KBM-7 (cell line): ENCODE data around the gene TTLL6.

ENCODE experiments used
- DNase-seq: peaks from one replicate; pipeline ENCODE4 v3.0.0-alpha.2; 2015
- in situ Hi-C: fragments of 300-500 bp; cut with MboI; formaldehyde crosslinking; loops from 2 replicates; pipeline ENCODE4 v1.14.3; 2020; ENCODE audit warnings: low sequenced_read_pairs, low pct_unique_long_range_greater_than_20kb, mixed read lengths

The TTLL6 gene

DNA sequence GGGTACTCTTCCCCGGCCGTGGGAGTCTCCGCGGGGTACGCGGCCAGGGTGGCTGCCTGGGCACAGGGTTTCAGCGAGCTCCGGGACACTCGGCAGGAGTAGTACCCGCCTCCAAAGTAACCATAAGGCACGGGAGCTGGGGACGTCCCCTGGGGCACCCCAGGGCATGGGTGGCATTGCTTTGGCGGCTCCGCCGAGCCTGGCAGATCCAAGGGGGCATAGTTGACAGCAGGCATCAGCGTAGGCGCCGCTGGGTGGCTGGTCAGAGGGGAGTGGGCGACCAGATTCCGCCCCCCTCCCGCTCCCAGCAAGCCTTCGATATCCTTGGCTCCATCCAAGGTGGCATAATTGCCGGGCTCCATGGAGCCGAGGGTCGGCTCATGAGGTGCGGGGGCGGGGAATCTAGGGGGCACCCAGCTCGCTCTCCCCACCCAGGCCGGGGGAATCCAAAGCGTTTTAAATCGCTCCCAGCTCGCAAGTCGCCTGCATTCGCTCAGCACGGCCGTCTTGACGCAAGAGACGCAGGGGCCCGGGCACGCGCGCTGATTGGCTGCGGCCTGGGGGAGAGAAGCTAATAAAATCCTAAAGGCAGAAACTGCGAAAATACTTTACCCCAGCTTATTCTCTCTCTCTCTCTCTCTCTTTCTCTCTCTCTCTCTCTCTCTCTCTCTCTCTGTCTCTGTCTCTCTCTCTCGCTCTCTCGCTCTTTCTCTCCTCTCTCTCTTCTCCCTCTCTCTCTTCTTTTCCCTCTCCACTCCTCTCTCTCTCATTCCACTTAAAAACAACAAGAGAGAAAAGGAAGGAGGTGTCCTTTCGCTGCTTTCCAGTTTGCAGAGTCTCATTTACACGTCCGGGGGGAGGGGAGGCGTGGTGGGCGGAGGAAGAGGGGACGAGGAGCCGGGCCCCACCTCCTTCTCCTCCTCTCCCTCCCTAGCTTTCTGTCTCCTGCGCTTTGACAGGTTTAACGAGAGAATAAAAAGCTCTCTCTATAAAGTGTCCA lies 88.5 kb downstream of the TTLL6 start, which contains the start of gene HOXB13:
HOXB13 (minus strand) TSS at position 519 of the 1,000 bp plus-strand sequence; CDS start at position 362, 157 bp downstream.
- in situ Hi-C loops: no loop called here
- no peak for DNase-seq

DNA sequence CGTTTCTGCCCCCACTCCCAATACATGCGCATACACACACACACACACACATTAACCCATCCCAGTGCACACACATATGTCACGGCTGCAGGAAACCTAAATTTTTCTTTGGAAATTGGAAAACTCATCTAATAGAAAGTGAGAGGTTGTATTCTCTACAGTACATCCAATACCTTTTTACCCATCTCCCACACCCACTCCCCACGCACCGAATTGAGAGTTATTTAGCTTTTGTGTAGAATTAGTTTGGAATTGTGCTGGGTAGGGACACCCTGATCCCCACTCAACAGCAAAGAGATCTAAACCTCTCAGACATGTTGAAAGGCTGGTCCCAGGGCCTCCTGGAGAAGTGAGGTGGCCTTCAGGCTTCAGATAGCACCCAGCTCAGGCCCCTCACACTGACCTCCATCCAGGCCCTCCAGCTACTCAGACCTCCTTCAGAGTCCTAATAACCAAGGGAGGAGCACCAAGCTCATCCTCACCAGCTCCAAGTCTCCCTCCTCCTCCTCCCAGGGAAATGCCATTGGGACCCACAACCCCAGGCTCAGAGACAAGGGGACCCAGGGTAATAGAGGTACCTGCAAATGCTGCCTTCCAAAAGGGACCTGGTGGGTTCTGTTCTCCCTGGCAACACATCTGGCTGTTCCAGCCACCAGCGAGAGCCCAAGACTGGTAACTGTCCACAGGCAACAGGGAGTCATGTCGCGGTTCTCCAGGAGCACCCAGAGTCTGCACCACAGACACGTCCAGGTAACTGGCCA lies 89.4 kb downstream of the TTLL6 start:
- in situ Hi-C loops: no loop called here
- no peak for DNase-seq

DNA sequence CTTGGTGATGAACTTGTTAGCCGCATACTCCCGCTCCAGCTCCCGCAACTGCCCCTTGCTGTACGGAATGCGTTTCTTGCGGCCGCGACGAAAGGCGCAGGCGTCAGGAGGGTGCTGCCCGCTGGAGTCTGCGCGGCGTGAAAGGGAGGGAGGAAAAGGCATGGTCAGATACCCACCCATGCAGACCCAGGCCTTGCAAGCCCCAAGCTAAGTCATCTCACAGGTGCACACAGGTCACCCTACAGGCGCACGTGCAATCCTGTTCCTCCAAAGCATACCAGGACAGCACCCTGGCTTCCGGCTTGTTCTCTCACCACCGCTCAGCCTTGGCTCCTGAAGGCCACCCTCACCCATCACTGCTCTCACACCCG lies 90.1 kb downstream of the TTLL6 start:
- in situ Hi-C loops: no loop called here
- no peak for DNase-seq

GRCh38 chr17:48726114-48726915 lies 90.7 kb downstream of the TTLL6 start:
- in situ Hi-C loops: no loop called here
- DNase-seq: no peak

GRCh38 chr17:48725288-48726064 lies 91.6 kb downstream of the TTLL6 start:
- in situ Hi-C loops: no loop called here
- no peak for DNase-seq

DNA sequence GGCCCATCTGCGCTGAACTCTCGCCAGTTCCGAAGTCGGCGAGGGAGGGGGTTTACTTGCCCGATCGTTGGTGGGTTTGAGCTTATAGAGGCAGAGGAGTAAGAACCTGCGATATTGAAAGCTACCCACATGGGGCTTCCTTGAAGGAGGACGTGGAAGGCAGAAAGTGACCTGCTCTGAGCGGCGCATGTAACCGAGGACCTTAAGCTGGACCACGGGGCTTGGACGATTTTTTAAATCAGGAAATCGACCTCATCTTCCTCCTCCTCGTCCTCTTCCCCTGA lies 92.1 kb downstream of the TTLL6 start:
- DNase-seq: no peak
- in situ Hi-C loops: no loop called here

DNA sequence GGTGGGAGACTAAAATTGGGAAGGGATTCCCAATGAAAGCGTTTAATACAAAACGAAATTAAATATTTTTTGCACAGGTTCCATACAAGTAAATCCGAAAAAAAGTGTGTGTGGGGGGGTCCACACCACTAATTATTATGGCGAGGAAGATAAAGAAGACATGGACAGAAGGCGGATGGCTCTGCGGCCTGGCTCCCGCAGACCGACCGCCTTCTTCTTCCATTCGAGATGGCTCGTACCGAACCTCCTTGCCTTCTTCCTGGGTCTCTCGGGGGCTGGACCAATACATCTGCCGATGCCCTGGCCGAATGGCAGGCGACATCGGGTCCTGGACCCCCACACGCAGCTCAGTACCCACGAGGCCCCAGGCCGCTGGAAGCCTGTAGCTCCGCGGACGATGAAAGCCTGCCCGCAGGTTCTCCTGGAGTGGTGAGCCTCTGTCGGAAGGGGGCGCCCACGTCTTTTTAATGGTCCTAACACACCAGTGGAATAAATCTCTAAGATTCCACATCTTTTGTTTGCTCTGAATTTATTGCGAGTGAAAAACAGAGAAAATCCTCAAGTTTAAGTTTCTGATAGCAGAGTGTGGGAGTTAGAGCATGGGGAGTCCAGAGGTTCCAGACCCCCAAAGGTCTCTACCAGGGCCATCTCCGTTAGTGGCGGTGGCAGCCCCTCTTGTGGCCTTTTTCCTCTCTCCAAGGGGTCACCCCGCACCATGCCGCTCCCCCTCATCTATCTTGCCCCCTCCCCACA lies 92.6 kb downstream of the TTLL6 start:
- in situ Hi-C loops: no loop called here
- DNase-seq: peak; percentile 58

DNA sequence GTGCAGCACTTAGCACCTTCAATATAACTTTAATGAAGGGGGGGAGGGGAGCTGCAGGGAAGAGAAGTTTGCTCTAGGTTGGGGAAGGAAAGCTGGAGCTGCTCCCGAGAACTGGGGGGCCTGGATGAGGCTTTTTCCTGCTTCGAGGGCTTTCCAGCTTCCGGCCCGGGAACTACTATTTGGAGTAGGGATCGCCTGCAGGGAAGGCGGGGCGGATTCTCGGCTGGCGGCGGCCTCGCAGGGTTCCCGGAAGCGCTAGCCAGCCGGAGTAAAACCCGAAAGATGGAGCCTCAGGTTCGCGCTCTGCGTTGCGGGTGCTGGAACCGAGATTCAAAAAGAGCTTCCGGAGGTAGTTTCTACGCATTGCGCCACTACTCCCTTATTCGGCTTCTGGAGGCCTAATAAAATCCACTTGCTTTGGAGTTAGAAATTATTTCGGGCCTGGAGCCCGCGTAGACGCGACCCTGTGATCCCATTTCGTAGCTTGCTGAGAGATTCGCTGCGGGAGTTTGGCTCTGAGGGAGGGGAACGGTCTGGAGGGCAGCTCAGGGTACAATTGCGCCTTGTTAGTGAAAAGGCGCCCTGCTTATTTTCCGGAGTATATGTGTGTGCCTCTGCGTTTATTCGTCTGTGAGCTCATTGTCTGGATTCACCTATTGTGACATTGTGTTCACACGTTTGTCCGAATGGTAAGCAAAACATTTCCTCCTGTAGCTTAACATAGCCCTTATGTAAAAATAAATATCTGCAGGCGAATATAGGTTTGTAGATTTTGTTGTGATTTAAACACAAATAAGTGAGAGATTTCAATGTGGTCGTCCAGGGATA lies 93.4 kb downstream of the TTLL6 start:
- in situ Hi-C loops: no loop called here
- no peak for DNase-seq

DNA sequence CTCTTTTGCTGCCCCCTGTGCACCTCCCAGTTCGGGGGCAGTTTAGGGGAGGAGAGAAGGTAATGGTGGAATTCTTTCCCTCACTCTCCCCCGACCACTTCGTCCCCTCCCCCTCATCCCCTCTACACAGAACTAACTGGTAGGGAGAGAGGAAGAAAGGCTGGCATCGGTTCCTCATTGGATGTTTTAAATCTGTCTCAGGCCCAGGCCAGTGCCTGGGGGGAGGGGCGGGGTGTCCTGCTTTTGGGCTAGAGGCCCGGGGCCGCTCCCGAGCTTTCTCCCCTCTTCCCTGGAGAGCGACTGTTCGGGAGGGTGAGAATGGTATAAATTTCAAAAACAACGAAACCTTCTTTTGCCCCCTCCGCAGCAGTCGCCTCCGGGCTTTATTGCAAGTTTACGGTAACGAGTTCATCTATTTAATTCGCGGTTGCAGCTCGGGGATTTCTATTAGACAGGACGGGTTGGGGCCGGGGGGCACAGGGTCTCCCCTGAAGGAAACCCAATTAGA lies 94.1 kb downstream of the TTLL6 start, which contains the start of gene PRAC2:
PRAC2 (plus strand) TSS at position 271 of the 508 bp plus-strand sequence. CDS start 1,226 bp downstream, outside the sequence.
- in situ Hi-C loops: no loop called here
- DNase-seq: no peak

DNA sequence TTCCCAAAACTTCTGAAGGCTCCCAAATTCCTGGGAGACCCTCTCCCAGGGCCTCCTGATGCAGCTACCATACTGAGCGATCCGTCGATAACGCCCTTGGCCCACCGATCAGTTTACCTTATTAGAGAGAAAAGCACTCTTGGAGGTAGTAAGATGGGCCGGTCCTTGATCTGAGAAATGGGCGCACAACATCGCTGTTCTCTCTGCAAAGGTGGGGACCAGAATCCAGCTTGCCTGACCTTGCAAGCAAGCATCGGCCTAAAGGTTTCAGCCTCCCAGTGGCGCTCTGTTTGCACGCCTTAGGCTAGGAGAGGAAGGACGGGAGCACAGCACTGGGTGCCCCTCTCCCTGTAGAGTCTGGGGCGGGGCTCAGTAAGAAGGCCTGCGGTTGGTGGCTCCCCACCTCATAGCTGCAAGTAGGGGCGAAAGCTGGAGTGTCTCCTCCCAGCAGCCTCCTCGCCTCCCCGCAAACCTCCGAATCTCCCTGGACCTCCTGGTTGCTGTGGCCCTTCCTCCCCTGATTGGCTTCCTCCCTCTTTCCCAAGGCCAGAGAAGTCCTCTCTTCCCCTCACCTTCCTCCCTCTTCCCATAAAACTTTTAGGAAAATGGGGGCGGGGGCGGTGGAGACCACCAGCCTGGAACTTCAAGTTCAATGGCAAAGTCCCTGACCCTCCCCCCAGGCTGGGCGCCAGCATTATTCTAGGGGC lies 94.7 kb downstream of the TTLL6 start, which contains the start of gene PRAC1:
PRAC1 (minus strand) TSS at position 318 of the 707 bp plus-strand sequence; CDS start at position 192, 126 bp downstream.
- in situ Hi-C loops: no loop called here
- DNase-seq: no peak

DNA sequence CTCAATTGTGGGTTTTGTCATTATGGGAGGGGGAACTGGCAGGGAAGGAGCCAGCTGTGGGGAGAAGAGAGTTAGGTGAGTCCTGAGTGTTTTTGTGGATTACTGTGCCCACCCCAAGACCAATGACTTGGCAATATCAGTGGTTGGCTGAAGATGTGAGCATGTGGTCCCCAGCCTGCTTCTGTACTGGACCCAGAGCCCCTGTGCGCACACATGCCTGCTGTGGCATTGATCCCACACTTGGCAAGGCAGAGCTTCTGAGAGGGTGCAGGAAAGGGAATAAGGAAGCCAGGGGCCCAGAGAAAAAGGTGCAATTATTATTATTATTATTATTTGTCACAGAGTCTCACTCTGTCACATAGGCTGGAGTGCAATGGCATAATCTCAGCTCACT lies 96.0 kb downstream of the TTLL6 start:
- in situ Hi-C loops: no loop called here
- no peak for DNase-seq

DNA sequence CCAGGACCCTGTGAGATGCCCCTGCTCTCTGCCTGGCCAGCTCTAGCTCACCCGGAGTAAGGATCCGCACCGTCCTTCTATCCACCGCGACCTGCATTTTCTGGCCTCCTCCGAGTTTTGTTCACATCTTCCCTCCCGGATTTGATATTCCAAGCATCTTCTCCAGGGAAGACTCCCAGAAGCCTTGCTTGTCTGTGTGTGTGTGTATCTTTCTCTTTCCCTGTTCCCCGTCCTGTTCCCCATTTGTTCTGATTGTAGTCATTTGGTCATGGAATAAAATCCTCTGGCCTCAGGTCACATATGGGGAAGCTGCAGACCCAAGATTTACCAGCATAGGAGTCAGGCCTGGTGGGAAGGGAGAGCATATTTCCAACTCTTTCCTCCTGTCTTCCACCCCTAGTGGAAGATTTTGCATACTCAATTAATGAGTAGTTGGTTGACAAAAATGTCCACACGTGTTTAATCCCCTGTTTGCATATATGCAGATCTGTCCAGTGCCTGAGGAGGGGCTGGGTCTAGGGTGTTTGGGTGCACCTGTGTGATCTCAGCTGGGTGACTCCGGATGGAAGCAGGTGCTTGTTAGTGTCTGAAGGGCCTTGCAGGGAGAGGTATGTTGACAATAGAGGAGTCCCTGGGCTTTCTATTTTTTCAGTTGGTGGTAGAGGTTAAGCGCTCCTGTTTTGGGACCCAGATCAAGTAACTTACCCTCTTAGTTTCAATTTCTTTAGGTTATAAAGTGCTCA lies 96.6 kb downstream of the TTLL6 start:
- in situ Hi-C loops: no loop called here
- DNase-seq: no peak

DNA sequence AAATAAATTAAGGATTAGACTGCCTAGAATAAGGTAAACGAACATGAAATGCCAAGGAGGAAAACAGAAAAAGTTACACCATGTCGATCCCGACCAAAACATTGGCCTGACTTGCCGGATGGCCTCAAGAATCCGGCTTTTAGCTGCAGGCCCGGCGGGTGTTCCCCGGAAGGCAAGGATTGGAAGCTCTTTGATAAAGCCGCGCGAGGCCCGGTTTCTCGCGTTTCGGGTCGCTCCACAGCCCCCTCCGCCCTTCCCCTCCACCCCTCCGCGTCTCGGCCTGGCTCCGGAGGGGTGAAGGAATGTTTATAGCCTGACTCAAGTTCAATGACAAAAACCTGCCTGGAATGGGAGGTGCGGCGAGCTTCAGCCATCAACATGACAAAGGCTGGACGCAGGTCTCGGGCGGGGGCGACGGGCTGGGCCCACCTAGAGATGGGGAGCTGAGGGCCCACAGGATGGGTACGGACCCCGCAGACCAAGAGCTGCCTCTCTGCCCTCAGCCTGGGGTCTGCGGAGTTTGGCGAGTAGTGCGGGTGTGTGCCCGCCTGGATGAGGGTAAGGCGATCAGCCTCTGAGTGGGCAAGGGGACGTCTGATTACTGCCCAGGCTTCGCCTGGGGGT lies 97.3 kb downstream of the TTLL6 start:
- no peak for DNase-seq
- in situ Hi-C loops: no loop called here

DNA sequence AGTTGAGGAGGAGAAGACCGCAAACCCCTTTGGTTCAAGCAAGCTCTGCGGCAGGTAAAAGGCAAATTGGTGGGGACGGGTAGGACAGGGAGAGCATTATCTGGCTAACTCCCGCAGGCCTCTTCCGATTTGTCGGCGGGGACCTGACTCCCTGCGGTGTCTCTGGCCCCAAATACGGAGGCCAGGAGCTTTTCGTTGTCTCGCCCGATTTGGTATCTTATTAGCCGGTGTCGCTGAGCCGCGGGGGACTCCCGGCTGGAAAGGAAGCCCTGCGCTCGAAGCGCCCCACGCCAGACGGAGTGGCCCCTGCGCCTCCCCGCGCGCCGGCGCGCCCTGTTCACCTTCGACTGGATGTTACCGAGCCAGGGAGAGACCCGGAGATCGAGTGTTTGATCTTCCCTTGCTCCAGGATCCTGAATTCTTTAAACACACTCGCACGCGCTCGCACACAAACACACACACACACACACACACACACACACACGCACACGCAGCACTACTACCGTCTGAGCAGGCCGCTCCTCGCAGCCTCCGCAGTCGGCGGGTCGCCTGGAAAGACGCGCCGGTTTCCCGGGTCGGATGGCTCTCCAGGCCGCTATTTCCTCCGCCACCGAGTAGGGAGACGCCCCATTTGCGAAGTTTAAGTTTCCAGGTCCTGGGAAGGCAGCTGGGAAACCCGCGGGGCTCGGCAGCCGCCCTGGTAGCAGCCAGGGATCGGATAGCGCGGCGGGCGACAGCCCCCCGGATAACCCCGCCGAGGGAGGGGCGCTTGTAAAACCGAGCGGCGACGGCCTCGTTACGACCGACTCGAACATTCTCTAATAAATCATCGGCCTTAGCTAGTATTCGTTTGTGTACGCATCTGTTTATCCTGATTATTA lies 98.0 kb downstream of the TTLL6 start:
- in situ Hi-C loops: no loop called here
- DNase-seq: no peak
